GM19455 (cell line): ENCODE results near the gene RAPGEF3.
A peak's percentile ranks its signal among the peaks of the same experiment; 100 is the strongest.

Experiments used
- ATAC-seq: cut with Tn5 transposase; IDR thresholded peaks from one replicate; pipeline ENCODE4 v1.9.1; 2021; ENCODE audit not compliant: unreplicated experiment

The RAPGEF3 gene

GRCh38 chr12:47725091-47725772, 33.4 kb downstream of the RAPGEF3 start, which contains the start of gene ENDOU:
Gene ENDOU, minus strand, starts transcription at chr12:47725490. Its CDS starts 77 bp downstream, at chr12:47725413.
- no peak for ATAC-seq

DNA sequence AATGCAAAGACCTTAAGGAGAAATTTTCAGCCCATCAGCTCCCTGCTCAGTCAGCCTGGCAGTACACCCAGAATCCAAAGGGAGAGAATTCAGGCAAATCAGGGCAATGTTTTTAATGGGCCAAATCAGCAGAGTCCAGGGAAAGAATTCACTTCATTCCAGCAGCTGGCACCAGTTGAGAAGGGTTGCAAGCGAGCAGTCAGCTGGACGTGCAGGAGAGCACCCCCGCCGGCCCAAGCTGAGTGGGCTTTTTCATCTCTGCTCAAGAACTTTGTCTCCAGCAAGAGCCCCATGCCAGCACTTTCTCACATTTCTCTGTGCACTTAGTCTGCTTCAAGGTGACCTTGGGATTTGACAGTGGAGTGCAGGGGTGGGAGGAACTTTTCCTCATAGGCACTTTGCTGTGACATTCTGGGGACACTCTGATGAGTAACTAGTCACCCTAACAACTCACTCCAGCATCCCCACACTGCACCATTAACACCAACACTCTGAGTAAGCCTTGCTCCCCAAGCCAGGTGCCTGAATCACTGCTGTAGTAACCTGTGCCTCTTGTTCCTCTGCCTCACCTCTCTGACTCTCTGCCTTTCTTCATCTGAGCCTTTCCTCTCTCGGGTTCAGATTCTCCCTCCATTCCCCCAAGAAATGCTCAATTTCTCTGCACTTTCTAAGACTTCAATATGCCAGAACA, 35.6 kb downstream of the RAPGEF3 start:
- ATAC-seq: no peak

DNA sequence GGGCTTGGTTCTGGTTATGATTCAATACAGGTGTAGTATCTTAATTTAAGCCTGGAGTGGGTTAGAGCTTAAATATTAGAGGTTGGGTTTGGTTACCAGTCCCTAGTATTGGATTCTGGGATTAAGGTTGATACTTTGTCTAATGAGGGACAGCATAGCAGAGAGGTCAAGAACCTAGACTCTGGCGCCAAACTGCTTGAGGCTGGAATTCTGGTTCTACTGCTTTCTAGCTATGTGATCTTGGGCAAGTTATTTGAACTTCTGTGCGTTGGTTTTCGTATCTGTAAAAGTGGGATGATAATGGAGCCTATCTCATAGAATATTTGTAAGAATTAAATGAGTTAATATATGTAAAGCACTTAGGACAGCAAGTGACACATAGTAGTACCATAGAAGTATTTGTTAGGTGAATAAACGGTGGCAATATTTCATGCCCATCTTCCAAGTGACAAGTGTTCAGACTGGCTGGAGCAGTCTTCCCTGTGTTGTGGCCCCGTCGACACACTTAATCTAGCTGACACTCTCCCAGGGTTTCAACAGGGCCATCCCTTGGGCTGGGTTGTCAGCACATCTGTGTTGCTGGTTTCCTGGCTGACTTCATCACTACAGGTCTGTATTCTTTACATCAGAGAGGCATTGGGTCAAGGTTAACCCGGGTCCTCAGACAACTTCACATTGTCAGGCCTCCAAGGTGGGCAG, 36.4 kb downstream of the RAPGEF3 start:
- ATAC-seq: no peak

- ATAC-seq: no peak
Observed at GRCh38 chr12:47721431-47721973, 37.2 kb downstream of the RAPGEF3 start.

DNA sequence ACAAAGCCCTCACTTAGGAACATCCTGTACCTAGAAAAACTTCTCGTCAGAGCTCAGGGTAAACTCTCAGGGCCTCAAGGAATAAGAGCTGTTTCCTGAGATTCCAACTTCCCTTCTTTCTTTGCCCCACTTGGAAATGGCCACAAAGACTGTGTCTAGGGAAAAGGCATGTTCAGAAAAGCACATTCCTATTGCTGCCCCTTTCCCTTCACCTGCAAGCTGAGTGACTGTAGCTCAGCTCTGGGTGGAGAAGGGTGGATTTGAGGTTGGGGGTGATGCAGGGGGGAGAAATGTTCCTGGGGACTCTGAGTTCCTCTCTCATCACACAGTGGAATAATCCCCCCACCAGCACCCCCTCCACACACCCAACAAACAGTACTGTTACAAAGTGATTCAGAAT, 40.1 kb downstream of the RAPGEF3 start:
- no peak for ATAC-seq

GRCh38 chr12:47717443-47718193, 41.1 kb downstream of the RAPGEF3 start:
- ATAC-seq: peak; percentile 48

DNA sequence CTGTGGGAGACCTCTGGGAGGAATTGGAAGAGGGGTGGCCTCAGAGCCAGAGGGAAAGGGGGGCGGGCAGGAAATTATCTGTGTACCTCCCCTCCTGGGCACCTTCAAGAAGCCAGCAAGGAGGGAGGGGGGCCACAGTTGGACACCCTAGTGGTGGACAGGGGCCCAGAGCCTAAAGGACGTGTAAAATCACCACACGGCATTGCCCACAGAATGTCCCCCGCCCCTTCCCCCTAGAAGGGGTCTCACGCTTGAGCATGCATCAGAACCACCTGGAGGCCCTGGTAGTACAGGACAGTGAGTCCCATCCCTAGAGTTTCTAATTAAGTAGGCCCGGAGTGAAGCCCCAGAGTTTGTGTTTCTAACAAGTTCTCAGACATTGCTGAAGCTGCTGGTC, 41.6 kb downstream of the RAPGEF3 start:
- no peak for ATAC-seq

DNA sequence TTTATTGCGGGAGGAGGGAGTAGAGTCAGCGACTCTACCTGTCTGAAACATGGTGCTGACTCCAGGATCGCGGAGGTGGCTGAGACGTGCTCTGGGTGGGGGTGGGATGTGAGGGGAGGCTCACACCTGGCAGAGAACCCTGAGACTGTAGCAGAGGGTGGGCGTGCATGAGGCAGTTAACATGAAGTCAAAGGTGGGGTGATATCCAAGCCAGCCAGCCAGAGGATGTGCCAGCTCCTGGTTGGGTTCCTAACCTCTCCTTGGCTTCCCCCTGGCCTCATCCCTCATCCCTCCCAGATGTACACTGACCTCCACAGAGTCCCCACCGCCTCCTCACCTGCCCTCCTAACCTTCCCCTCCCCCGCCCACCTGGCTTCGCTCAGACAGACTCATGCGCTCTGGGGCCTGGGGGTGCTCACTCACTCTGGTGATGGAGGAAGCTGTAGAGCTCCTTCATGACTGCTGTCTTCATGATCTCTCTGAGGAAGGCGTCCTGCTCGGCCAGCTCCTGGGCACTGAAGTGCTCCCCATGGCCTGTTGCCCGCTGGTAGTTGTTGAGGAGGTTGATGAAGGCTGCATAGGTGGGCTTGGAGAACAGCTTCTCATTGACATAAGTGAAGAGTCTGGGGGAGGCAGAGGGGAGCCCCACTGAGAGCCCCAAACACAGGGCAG, 42.7 kb downstream of the RAPGEF3 start:
- ATAC-seq: no peak

DNA sequence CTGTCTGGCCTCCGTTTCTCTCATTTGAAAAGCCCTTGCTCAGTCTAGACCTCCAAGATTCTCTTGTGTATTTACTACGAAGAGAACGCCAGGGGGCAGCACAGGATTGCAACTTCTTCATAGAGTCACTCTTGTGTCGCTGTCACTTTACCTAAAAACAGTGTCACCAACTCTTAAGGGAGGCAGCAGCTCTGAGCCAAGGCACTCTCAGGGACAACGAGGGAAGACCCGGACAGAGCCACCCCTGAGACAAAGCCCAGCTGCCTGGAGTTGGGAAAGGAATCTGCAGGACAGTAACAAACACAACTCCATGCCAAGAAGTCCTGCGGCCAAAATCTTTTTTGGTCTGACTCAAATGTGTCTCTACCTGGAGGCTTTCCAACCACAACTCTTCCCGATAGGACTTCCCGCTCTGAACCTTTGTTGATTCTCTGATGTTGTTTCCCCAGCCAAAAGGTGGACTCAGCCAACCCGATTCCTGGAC, 43.2 kb downstream of the RAPGEF3 start:
- ATAC-seq: peak; percentile 72

DNA sequence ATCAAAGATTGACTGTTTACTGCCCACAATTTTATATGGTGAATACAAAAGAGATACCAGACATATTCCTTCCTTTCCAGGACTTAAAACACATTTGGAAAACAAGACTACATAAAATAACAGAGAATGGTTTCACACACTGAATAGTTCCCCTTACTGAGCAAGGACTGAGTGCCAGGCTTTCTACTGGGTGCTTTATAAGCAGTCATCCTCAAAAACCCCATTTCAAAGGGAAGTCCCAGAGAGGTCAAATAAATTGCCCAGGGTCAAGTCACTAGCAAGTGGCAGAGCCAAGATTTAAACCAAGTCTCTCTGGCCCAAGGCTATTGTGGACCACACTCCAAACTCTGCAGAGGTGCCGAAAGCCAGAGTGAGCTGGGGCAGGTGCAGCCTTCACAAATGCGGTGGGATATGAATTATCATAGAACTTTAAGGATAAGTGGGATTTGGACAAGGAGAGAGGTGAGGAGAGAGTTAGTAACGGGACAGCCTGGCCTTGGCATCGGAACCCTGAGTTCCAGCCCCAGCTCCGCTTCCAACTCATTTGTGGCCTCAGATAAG, 43.8 kb downstream of the RAPGEF3 start:
- no peak for ATAC-seq

GRCh38 chr12:47712171-47712570, 46.5 kb downstream of the RAPGEF3 start:
- ATAC-seq: no peak

- ATAC-seq: no peak
Observed at GRCh38 chr12:47711448-47711847, 47.2 kb downstream of the RAPGEF3 start.

GRCh38 chr12:47710278-47710677, 48.4 kb downstream of the RAPGEF3 start:
- no peak for ATAC-seq

GRCh38 chr12:47709671-47710070, 49.0 kb downstream of the RAPGEF3 start:
- ATAC-seq: no peak

DNA sequence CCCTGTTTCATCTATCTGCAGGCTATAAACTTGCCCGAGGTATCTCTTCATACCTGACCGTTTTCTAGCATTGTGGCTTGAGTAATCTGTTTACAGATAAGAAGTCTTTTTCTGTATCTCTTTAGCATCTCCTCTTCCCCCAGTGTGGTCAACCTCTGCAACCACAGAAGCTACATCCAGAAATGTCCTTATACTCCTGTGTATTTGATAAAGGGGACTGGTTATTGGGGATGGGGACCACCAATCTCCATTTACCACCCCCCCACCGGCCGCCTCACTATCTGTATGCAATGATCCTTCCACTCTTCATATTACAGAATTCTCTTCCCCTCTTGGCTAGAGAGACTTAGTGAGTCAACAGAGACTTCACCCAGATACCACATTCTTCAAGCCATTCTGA, 49.4 kb downstream of the RAPGEF3 start:
- ATAC-seq: no peak

- ATAC-seq: no peak
Observed at GRCh38 chr12:47707905-47708543, 50.7 kb downstream of the RAPGEF3 start.

DNA sequence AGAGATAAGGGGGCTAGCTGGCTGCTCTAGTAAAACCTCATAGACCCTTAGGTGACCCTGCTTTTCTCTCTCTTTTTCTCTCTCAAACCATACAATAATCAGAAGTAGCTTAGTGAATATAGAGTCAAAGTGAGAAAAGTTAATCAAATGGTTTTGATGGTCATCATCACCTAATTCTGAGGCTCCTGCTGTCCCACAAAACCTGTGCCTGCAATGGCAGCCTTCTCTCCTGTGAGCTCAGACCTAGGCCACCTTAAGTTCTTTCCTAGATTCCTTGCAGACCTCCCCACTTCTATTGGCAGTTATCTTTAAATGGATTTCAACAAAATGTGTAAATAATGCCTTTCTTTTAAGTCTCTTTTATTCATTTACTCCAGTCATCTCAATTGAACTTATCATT, 51.3 kb downstream of the RAPGEF3 start:
- ATAC-seq: no peak

GRCh38 chr12:47705566-47706425, 52.9 kb downstream of the RAPGEF3 start, which contains the start of gene RPAP3:
Gene RPAP3, minus strand, starts transcription at chr12:47706030. Its CDS starts 3,190 bp downstream, at chr12:47702840.
- peak; percentile 87 for ATAC-seq

DNA sequence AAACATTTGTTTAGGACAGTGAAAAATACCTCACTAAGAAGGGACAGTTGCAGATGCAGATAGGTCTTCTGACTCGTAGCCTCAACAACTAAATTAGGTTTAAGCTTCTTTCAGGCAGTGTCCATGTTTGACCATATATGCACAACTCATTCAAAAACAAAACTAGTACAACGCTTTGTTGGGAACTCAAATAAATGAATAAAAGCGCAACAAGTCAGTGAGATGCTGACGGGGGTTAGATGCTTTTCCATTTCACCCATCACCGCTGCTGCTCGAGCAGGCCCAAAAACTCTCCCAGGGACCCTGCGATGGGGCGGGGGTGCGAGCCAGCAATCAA, 53.5 kb downstream of the RAPGEF3 start:
- ATAC-seq: no peak
